ENCODE measurements around the gene CHI3L2.

DNA sequence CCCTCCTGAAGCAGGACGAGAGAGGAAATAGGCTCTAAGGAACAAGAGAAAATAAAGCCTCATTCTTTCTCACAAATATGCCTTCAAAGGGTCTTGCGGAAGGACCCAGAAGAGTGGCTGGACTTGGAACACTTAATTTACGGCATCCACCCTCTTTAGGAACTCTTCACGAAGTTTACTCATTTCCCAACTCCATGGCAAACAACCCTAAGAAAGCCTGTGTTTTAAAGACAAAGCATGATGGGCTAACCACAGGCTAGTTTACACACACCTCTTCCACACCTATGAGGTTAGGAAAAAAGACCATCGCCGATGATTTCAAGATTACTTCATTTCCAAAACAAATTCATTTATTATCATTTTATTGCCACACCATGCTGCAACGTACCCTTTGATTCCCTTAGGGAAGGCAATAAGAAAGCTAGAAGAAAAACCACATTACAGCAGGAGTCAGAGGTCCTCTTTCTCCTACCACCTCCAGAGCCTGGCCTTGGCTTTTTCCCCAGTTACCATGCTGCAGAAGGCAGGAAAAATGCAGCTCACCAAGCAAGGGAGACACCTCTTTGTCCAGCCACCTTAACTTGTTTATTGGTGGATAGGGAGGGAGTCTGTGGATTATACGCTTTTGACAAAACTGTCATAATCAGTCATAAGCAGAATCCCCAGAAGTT lies 29.6 kb downstream of the CHI3L2 start:
- TF ChIP-seq, protein P1, sequence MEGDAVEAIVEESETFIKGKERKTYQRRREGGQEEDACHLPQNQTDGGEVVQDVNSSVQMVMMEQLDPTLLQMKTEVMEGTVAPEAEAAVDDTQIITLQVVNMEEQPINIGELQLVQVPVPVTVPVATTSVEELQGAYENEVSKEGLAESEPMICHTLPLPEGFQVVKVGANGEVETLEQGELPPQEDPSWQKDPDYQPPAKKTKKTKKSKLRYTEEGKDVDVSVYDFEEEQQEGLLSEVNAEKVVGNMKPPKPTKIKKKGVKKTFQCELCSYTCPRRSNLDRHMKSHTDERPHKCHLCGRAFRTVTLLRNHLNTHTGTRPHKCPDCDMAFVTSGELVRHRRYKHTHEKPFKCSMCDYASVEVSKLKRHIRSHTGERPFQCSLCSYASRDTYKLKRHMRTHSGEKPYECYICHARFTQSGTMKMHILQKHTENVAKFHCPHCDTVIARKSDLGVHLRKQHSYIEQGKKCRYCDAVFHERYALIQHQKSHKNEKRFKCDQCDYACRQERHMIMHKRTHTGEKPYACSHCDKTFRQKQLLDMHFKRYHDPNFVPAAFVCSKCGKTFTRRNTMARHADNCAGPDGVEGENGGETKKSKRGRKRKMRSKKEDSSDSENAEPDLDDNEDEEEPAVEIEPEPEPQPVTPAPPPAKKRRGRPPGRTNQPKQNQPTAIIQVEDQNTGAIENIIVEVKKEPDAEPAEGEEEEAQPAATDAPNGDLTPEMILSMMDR (IDR thresholded peaks at IDR 0.05; ENCODE audit: low read length), result no peak
- TF ChIP-seq EZH2 (IDR thresholded peaks at IDR 0.05; ENCODE audit: borderline replicate concordance, low read length), result no peak
